NOMO-1 treated with dmso at 0.1 percent for 144 hours (cell line): ENCODE results near the gene PIK3R2.
A peak's percentile ranks its signal among the peaks of the same experiment; 100 is the strongest.

Experiments
- DNase-seq: peaks from one replicate; lab custom pipeline; 2025; ENCODE audit not compliant: unreplicated experiment; lab: John Stamatoyannopoulos, UW

The PIK3R2 gene

DNA sequence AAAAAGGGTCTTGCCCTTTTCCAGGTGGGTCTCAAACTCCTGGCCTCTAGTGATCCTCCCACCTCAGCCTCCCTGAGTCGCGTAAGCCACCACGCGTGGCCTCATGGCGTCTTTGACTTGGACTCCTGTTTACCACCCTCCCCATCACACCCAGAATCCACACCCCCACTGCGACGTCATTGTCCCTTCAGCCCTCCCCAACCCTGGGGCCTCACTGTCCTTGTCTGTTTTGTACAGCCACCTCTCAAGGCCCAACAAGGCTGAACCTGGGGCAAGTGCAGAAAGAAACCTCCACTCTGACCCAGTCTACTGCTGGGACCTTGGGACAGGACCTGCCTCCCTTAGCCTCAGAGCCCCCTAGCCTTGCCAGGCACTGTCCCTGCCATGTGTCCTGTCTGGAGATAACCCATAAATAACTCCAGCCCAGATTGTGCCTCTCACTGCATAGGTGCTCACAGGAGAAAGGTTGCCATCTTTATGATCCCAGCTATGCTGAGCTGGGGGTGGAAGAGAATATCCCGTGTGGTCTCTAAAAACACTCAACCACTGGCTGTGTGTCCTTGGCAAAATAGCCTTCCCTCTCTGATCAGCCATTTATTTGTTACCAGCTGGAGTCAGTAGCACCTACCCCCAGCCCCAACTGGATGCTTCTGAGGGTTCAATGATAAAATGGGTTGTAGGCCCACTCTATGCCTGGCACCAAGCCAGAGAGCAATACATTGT, 18.8 kb downstream of the PIK3R2 start:
- DNase-seq, result no peak

GRCh38 chr19:18172331-18173053, 19.5 kb downstream of the PIK3R2 start:
- DNase-seq, result no peak

DNA sequence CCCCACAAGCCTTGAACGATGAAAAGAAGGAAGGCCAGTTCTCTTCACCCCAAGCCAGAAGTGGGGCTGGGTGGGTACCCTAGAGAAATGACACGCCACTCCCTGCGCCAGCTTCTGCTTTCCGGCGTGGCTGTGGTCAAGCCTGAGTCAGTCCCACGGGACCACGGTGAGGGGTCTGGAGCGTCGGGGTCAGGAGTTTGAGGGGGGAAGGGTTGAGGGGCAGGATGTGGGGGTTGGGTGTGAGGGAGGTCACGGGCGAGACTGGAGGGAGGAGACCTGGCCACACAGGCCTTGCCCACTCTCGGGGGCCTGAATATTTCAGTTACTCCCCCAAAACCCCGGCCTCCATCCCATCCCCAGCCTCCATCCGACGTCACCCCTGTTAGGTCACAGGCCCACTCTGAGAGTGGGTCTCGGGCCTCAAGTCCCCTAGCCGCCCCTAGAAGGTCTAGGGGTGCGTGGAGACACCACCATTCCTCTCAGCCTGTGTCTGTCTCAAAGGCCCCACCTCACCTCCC, 20.1 kb downstream of the PIK3R2 start:
- DNase-seq, result no peak

DNA sequence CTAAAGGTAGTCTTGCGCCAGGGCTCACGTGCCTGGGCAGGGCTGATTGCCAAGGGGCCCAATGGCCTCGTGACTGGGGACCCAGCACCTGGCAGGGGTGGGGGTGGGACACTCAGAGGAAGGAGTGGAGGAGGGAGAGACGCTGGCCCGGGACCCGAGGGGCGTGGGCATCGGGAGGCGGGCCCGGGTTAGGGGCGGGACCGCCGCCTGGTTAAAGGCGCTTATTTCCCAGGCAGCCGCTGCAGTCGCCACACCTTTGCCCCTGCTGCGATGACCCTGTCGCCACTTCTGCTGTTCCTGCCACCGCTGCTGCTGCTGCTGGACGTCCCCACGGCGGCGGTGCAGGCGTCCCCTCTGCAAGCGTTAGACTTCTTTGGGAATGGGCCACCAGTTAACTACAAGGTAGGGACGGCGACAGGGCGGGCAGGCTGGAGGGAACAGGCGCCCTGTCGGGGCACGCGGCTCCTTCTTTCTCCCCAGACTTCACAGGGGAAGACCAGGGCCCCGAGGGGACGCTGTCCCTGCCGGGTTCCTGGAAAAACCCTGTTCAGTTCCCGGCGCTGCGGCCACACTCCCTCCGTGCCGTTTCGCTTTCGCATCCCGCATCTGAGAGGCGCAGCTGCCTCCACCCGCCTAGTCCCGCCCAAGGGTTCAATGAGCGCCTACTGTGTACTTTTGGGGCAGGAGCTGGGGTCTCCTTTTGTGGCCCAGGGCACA, 20.8 kb downstream of the PIK3R2 start, which contains the start of gene IFI30:
IFI30 (plus strand) TSS at position 242 of the 717 bp plus-strand sequence; CDS start at position 271, 29 bp downstream.
- peak; percentile 51 for DNase-seq

DNA sequence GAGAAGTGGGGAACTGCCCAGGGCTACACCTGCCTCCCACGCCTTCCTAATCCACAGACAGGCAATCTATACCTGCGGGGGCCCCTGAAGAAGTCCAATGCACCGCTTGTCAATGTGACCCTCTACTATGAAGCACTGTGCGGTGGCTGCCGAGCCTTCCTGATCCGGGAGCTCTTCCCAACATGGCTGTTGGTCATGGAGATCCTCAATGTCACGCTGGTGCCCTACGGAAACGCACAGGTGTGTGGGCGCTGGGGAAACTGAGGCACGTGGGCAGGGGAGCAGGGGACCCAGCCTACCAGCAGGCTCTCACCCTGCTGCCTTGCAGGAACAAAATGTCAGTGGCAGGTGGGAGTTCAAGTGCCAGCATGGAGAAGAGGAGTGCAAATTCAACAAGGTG, 22.0 kb downstream of the PIK3R2 start:
- no peak for DNase-seq

DNA sequence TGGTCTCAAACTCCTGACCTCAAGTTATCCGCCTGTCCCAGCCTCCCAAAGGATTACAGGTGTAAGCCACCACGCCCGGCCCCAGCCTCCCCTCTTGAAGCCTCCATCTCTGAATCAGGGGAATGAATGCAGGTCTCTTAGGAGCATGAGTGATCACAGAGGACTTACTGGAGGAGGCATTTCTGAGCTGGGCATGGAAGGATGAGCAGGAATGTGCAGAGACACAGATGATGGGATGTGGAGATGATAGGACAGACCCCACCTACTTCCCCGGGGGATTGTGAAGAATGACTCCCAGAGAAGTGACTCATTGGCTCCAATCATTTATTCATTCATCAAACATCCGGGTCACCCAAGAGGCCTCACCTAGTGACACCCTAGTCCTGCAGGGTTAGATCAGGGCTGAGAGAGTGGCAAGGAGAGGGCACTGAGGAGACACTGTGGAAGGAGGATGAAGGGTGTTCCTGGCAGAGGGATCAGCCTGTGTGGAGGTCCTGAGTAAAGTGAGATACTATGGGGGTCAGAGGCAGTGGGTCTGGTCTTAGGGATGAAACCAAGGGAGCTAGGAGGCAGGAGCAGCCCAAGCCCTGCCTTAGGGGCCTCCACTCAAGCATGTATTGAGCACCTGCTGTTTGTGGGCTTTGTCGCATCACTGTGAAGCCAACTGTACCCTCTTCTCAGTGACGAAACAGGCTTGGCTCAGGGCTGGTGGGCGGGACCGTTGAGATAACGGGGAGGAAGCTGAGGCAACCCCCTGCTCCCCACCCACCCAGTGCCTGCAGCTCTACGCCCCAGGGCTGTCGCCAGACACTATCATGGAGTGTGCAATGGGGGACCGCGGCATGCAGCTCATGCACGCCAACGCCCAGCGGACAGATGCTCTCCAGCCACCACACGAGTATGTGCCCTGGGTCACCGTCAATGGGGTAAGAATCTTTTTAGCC, 23.7 kb downstream of the PIK3R2 start:
- no peak for DNase-seq

- DNase-seq, result no peak
Observed at GRCh38 chr19:18179957-18180356, 27.0 kb downstream of the PIK3R2 start.

DNA sequence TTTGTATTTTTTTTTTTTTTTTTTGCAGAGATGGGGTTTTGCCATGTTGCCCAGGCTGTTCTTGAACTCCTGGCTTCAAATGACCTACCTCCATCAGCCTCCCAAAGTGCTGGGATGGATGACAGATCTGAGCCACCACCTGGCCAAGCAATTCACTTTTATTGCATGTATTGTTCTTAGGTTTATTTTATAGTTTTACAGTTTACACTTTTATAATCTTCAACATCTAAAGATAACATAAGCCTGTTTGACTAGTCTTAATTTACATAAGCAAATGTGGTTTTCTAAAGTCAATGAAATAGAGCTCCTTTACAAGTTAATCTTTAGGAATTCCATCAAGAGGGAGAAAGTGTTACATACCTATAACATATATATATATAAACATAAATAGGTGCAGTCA, 30.6 kb downstream of the PIK3R2 start:
- DNase-seq, result no peak

GRCh38 chr19:18185538-18185937, 32.6 kb downstream of the PIK3R2 start:
- no peak for DNase-seq

DNA sequence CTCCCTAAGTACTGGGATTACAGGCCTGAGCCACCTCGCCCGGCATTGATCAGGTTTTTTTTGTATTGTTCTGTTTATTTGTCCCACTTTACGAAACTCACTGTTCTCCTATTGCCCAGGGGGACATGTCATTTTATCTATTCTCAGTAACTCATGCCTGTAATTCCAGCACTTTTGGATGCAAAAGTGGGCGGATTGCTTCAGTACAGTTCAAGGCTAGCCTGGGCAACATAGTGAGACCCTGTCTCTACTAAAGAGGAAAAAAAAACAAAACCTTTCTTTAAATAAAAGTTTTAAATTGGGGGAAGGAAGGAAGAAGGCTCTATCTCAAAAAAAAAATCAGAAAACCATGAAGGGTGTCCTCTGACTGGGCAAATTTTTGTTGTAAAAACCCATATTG, 37.3 kb downstream of the PIK3R2 start:
- no peak for DNase-seq

DNA sequence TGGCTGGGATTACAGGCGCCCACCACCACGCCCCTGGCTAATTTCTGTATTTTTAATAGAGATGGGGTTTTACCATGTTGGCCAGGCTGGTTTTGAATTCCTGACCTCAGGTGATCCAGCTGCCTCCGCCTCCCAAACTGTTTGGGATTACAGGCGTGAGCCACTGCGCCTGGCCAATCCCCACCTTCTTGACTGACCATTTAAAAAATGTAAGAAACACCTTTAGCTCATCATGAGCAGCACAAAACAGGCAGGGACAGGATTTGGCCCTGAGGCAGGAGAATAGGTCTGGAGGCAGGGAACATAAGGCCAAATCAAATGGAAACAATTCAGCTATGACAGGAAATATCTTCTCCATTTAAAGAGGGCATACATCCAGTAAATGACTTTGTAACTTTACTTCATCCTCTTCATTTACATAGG, 38.7 kb downstream of the PIK3R2 start:
- no peak for DNase-seq

DNA sequence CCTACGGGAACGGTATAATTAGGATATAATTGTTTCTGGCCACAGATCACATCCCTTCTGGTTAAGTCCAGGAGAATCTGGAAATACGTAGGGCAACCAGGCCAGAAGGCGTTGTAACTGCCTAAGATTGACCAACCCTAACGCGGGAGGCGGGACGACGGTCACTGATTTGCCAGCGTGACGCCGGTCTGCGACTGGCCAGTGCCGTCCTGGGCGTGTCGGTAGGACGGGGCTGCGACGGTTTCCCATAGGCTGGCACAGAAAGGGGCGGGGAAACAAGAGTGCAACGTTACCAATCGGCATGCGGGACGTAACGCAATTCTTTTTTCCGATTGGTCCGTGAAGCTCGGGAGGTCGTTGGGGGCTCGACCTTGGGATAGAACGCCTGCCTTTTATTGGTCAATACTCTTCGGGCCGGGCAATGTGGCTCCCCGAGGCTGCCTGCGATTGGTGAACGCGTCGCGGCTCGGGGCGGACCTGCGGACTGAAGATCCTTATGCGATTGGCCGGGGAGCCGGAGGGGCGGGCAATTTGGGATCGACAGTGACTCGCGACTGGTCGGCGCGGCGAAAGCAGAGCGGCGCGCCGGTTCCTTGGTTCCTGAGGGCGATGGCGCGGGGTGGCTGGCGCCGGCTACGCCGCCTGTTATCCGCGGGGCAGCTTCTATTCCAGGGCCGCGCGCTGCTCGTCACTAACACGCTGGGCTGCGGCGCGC, 39.9 kb downstream of the PIK3R2 start, which contains the start of gene MPV17L2:
MPV17L2 (plus strand) TSS at position 546 of the 715 bp plus-strand sequence; CDS start at position 610, 64 bp downstream.
- peak; percentile 99 for DNase-seq

GRCh38 chr19:18193388-18194180, 40.6 kb downstream of the PIK3R2 start:
- no peak for DNase-seq

GRCh38 chr19:18194181-18194530, 41.2 kb downstream of the PIK3R2 start:
- DNase-seq, result no peak

GRCh38 chr19:18194554-18195238, 41.7 kb downstream of the PIK3R2 start:
- DNase-seq, result peak; percentile 59

GRCh38 chr19:18196511-18196845, 43.5 kb downstream of the PIK3R2 start:
- no peak for DNase-seq

DNA sequence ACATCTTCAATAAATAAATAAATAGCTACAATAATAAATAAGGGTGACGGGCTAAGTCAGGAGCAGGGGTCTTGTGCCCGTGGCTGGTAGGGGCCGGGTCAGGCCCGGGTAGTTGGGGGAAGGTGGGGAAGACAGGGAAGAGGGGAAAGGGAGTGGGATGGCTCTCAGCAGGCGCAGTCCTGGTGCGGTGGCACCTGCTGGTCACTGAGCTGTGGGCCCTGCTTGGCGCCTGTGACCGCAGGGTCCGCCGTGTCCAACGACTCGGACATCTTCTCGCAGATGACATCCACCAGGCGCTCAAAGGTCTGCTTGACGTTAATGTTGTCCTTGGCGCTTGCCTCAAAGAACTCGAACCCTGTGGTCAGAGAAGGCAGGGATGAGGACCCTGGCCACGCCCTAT, 44.3 kb downstream of the PIK3R2 start:
- DNase-seq, result no peak

DNA sequence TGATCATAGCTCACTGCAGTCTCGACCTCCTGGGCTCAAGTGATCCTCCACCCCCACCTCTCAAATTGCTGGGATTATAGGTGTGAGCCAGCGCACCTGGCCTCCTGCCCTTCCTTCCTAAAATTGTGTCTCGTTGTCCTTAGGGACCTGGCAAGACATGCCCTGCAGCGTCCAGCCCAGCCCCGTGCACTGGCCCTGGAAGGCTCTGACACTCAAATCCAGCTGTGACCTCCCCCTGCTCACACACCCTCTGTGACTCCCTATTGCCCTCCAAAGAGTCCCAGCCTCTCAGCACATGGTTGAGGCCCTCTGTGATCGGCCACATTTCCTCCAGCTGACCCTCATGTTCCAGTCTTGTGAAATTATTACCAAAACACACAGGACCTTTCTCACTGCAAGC, 45.0 kb downstream of the PIK3R2 start:
- no peak for DNase-seq

- no peak for DNase-seq
Observed at GRCh38 chr19:18198374-18198773, 45.4 kb downstream of the PIK3R2 start.
